A549 treated with AZD2906 at 1 μM for 4 hours (cell line): ENCODE measurements around the gene ASB11. TPM values are rescaled to one million over a fixed set of nuclear protein-coding genes. Genes with fewer than 3 reads are reported as not detected.

Experiments used
- total RNA-seq: library from RNA; stranded (reverse); fragments of 200-300 nt; extraction: Qiagen RNA extraction; gene quantifications from 5 replicates; pipeline ENCODE4 v1.2.3, GENCODE V29; 2022

Gene ASB11, protein sequence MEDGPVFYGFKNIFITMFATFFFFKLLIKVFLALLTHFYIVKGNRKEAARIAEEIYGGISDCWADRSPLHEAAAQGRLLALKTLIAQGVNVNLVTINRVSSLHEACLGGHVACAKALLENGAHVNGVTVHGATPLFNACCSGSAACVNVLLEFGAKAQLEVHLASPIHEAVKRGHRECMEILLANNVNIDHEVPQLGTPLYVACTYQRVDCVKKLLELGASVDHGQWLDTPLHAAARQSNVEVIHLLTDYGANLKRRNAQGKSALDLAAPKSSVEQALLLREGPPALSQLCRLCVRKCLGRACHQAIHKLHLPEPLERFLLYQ
- total RNA-seq = not detected in 5 replicates

DNA sequence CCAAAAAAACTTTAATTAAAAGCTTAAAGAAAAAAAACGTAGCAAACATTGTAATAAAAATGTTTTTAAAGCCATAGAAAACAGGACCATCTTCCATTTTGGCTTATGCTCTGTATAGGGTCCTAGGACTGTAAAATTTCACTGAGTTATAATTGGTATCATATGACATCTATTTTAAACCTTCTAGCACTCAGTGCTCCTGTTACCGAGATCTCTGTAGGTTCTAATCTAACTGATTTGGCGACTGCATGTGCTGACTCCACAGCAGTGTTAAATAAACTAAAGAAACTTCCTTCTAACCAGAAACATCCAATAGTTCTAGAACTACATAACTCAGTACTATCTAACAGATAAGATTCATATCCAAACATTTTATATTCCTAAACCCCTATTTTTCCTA, at the start of gene ASB11:
TSS of gene ASB11 (minus strand) at position 132 of the 400 bp plus-strand sequence. CDS start at position 97, 35 bp downstream.

DNA sequence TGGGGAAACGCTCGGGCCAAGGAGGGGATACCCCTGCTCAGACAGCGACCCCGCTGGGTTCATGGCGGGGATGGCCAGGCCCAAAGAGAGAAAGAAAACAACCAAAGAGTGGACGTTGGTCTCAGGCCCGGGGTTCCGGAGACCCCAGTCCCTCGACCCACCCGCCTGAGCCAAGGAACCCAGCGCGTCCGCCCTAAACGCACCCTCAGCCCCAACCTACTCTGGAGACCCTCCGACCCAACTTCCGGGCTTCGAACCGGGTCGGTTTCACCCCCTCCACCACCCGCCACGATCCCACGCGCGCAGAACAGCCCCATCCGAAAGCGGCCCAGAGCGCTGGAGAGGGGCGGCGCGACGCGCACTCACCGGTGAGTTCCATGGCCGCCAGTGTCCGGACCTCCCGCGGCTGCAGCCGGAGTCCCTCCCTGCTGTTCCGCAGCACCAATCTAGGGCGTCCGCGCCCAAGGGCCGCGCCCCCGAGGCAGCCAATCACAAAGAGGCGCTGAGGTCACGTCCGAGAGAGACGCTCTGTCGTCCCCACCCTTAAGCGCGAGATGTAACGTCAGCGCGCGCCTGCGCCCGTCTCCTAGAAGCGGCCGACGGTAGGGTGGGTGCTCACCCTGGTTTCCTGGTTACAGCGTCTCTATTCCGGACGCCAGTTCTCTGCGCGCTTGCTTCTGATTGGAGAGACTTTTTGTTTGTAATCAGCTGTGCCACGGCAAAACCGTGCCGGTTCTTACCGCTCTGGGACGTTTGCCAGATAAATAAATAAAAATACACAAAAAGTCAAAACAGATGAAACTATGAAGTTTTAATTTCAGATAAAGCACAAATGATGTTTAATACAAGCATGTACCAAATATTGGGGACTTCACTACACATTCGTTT, 19.9 kb upstream of the ASB11 start, which contains the start of gene PIGA:
TSS of gene PIGA (minus strand) at position 389 of the 888 bp plus-strand sequence. CDS start 3,593 bp downstream, outside the sequence.

DNA sequence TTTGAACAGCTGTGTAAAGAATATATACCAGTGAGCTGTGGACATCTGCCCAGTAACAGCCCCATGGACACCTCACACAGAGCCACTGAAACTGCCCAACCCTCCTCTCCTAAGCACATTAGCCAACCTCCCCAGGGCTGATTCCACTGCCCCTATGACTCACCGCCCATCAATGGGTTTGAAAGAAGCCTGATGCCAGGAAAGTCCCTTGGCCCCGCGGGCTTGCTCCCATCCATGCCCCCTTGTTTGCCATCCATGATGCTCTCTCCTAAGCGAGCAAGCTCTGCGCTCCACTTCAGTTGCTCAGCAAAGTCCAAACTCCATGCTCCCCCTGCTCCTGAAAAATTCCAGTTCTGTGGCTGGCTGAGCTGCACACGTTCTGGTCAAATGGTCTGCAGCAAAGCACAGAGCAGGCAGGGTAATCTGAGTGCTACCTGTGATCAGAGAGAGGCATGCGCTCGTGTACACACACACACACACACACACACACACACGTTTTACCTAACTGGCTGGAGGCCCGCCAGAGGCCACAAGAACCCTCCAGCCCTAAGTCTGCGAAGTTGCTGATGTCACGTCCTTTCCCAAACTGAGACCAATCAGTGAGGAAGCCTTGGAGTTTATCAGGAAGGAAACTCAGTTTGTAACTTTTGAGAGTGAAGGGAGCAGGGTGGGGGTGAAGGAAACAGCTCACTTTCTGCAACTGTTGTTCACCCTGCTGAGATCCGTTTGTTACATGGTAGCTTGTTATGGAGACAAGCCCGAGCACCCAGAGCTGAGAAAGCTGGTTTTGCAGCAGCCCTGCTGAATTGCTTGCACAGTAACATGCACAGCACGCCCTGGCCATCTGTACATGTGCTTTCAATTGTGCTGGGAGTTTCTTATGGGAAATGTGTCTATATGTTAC, 45.6 kb downstream of the ASB11 start, which contains the start of gene ASB9:
TSS of gene ASB9 (minus strand) at position 466 of the 904 bp plus-strand sequence. CDS start at position 257, 209 bp downstream.

Other genes starting within 250 kb of the ASB11 start
- 20.2 to 26.5 TPM (median 21.5 TPM) in 5 replicates for gene ASB9, start 45.6 kb downstream of the ASB11 start, total RNA-seq
- 8.0 to 12.0 TPM (median 8.7 TPM) in 5 replicates for gene PIGA, start 19.9 kb upstream of the ASB11 start, total RNA-seq
- 0.09 to 0.77 TPM (median 0.24 TPM) in 5 replicates for gene VEGFD, start 68.8 kb upstream of the ASB11 start, total RNA-seq
- gene PIR, start 177.7 kb upstream of the ASB11 start, total RNA-seq = 46.0 to 53.7 TPM (median 50.8 TPM) in 5 replicates
- not detected in 5 replicates for gene BMX, start 185.2 kb upstream of the ASB11 start, total RNA-seq